SKM-1 (cell line): ENCODE measurements around the gene SPATA31E1.
"Not testable (repeated sequence)": the region's sequence is repeated elsewhere in the genome, so short reads cannot be mapped to it uniquely, and the experiment has no call there.

Experiments used
- DNase-seq: peaks from one replicate; lab custom pipeline; 2025; ENCODE audit not compliant: unreplicated experiment; lab: John Stamatoyannopoulos, UW

The SPATA31E1 gene

GRCh38 chr9:87882627-87883026, at the start of gene SPATA31E1:
Gene SPATA31E1 (plus strand): TSS chr9:87882877. CDS start chr9:87882892, 15 bp downstream.
- no peak for DNase-seq

- DNase-seq, result no peak
These were observed 48.3 kb upstream of the SPATA31E1 start for GRCh38 chr9:87834357-87834756.

- DNase-seq, result no peak
These were observed 46.1 kb upstream of the SPATA31E1 start for GRCh38 chr9:87836536-87836935.

- no peak for DNase-seq
These were observed 45.5 kb upstream of the SPATA31E1 start for GRCh38 chr9:87836951-87837705.

GRCh38 chr9:87840134-87840533, 42.5 kb upstream of the SPATA31E1 start:
- DNase-seq, result no peak

- DNase-seq, result no peak
These were observed 39.6 kb upstream of the SPATA31E1 start for GRCh38 chr9:87842878-87843585.

GRCh38 chr9:87844506-87844905, 38.2 kb upstream of the SPATA31E1 start:
- no peak for DNase-seq

- not testable (repeated sequence) for DNase-seq
These were observed 34.9 kb upstream of the SPATA31E1 start for GRCh38 chr9:87847817-87848216.

- DNase-seq, result no peak
These were observed 33.4 kb upstream of the SPATA31E1 start for GRCh38 chr9:87849144-87849758.

GRCh38 chr9:87850391-87850790, 32.3 kb upstream of the SPATA31E1 start:
- DNase-seq, result no peak

GRCh38 chr9:87851186-87851585, 31.5 kb upstream of the SPATA31E1 start:
- DNase-seq, result not testable (repeated sequence)

GRCh38 chr9:87853302-87853701, 29.4 kb upstream of the SPATA31E1 start:
- no peak for DNase-seq

GRCh38 chr9:87853876-87854579, 28.6 kb upstream of the SPATA31E1 start:
- DNase-seq, result no peak

- no peak for DNase-seq
These were observed 28.1 kb upstream of the SPATA31E1 start for GRCh38 chr9:87854580-87854955.

GRCh38 chr9:87855061-87855460, 27.6 kb upstream of the SPATA31E1 start:
- DNase-seq, result no peak

GRCh38 chr9:87857141-87857947, 25.3 kb upstream of the SPATA31E1 start:
- DNase-seq, result no peak

GRCh38 chr9:87857948-87858335, 24.7 kb upstream of the SPATA31E1 start:
- no peak for DNase-seq

- DNase-seq, result no peak
These were observed 23.5 kb upstream of the SPATA31E1 start for GRCh38 chr9:87859137-87859536.

- DNase-seq, result no peak
These were observed 22.9 kb upstream of the SPATA31E1 start for GRCh38 chr9:87859786-87860185.

GRCh38 chr9:87861332-87861731, 21.3 kb upstream of the SPATA31E1 start:
- DNase-seq, result no peak
